Mesodermal cell (in vitro differentiated cells): ENCODE results near the gene PEPD.

Source experiments
- H3K27ac ChIP-seq: 2 replicates; pipeline ENCODE4 v1.7.0; 2013; ENCODE audit warnings: mild to moderate bottlenecking, low read depth, low read length, moderate library complexity; ENCODE audit not compliant: severe bottlenecking
- H3K36me3 ChIP-seq: 2 replicates; pipeline ENCODE4 v1.7.1; 2013; ENCODE audit warnings: mild to moderate bottlenecking, low read length, moderate library complexity; ENCODE audit not compliant: control insufficient read depth, insufficient read depth
- H3K4me1 ChIP-seq: one replicate; pipeline ENCODE4 v1.7.1; 2013; ENCODE audit warnings: mild to moderate bottlenecking, low read length; ENCODE audit not compliant: insufficient read depth, control insufficient read depth, poor library complexity, severe bottlenecking
- H3K4me3 ChIP-seq: 2 replicates; pipeline ENCODE4 v1.7.0; 2013; ENCODE audit warnings: low read length, control low read depth, mild to moderate bottlenecking; ENCODE audit not compliant: insufficient read depth, poor library complexity, severe bottlenecking; ENCODE audit errors: extremely low read depth
- H3K9me3 ChIP-seq: 2 replicates; pipeline ENCODE4 v1.7.1; 2013; ENCODE audit warnings: mild to moderate bottlenecking, low read length, moderate library complexity; ENCODE audit not compliant: control insufficient read depth
- WGBS, 2 experiments: methylation state at CpG; one replicate each; pipeline ENCODE4 v1.1.5; 2013; ENCODE audit warnings: missing lambda C conversion rate in 2 of 2; ENCODE audit not compliant: insufficient coverage in 2 of 2; 5-methylcytosine and 5-hydroxymethylcytosine counted together

Gene PEPD

DNA sequence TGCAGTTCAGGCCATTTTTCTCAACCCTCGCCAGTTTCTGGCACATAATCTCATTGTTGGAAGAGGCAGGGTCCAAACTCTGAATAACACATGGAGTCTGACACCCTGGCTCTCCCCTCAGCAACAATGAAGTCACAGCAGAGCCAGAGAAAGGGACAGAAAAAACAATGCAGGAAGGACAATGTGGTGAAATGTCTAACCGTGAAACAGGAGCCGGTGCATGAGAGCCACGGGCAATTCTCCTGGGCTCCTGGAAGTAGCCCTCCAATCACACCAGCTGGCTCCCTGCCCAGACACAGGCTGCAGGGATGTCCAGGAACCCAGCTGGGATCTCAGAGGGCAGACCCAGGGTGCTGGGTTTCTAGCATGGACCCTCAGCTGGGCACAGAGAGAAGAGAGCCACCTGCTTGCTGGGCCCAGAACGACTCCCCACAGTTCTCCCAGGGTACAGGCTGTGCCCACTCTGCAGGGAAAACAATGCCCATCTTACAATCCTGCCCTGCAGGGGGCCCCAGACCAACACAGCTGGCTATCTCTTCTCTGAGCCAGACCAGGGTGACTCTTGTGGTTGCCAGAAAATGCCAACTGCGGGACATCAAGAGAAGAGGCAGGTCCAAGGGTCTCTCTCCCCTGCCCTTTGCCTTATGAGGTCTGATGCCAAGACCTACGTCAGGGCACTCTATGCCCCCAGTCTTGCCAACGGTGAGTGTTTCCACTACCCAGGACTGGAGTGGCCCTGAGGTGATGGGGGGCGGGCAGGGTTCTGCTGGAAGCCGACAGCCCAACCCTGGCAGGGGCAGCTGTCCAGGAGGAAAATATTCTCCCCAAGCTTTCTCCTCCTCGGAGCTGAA, 83.5 kb downstream of the PEPD start:
- Histone ChIP-seq H3K4me3 (no peak overlapping the region), H3K27ac (no peak overlapping the region), H3K4me1 (peaks cover 5% of the 10 kb centered on the region), H3K36me3 (no peaks in the 10 kb centered on the region), H3K9me3 (no peaks in the 10 kb centered on the region)
- WGBS, 2 experiments, result 87 to 88% methylated on average over 7 to 11 of the region's 11 CpGs

DNA sequence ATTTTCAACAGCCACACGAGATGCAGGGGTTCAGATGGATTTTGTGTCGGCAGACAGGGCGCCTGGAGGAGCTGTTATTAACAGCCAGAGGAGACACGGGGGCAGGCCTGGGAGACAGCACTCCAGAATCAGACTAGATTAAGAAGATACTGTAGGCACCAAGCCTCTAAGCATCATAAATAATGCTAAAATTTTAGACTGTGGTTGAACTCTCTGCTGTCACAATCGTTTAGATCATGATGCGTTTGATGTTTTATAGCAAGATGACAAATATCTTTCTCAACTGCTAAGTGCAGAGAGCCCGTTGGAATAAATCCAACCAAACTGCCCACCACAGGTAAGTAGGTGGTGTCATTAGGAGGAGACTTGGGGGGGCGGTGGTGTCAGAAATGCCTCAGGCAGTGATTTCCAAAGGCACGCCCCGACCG, 84.2 kb downstream of the PEPD start:
- no peaks in the 10 kb centered on the region for H3K36me3 ChIP-seq
- no peak overlapping the region for H3K4me3 ChIP-seq
- no peak overlapping the region for H3K27ac ChIP-seq
- WGBS, 2 experiments, result 89 to 92% methylated on average over 6 to 8 of the region's 11 CpGs
- H3K9me3 ChIP-seq, result no peaks in the 10 kb centered on the region
- H3K4me1 ChIP-seq, result peaks cover 5% of the 10 kb centered on the region

- peaks cover 5% of the 10 kb centered on the region for H3K4me1 ChIP-seq
- no peaks in the 10 kb centered on the region for H3K9me3 ChIP-seq
- H3K4me3 ChIP-seq, result no peak overlapping the region
- no peak overlapping the region for H3K27ac ChIP-seq
- no peaks in the 10 kb centered on the region for H3K36me3 ChIP-seq
- 92 to 94% methylated on average over 20 of the region's 22 CpGs for WGBS, 2 experiments
Measured at GRCh38 chr19:33436360-33437345, 84.9 kb downstream of the PEPD start.

GRCh38 chr19:33435706-33436359, 85.8 kb downstream of the PEPD start:
- WGBS, 2 experiments, result 81 to 89% methylated on average over 9 of the region's 11 CpGs
- H3K4me3 ChIP-seq, result no peak overlapping the region
- H3K36me3 ChIP-seq, result no peaks in the 10 kb centered on the region
- H3K9me3 ChIP-seq, result no peaks in the 10 kb centered on the region
- peaks cover 5% of the 10 kb centered on the region for H3K4me1 ChIP-seq
- no peak overlapping the region for H3K27ac ChIP-seq

GRCh38 chr19:33434886-33435705, 86.5 kb downstream of the PEPD start:
- 76 to 85% methylated on average over 22 of the region's 28 CpGs for WGBS, 2 experiments
- H3K36me3 ChIP-seq, result no peaks in the 10 kb centered on the region
- no peak overlapping the region for H3K27ac ChIP-seq
- no peak overlapping the region for H3K4me3 ChIP-seq
- H3K4me1 ChIP-seq, result peaks cover 5% of the 10 kb centered on the region
- H3K9me3 ChIP-seq, result no peaks in the 10 kb centered on the region

DNA sequence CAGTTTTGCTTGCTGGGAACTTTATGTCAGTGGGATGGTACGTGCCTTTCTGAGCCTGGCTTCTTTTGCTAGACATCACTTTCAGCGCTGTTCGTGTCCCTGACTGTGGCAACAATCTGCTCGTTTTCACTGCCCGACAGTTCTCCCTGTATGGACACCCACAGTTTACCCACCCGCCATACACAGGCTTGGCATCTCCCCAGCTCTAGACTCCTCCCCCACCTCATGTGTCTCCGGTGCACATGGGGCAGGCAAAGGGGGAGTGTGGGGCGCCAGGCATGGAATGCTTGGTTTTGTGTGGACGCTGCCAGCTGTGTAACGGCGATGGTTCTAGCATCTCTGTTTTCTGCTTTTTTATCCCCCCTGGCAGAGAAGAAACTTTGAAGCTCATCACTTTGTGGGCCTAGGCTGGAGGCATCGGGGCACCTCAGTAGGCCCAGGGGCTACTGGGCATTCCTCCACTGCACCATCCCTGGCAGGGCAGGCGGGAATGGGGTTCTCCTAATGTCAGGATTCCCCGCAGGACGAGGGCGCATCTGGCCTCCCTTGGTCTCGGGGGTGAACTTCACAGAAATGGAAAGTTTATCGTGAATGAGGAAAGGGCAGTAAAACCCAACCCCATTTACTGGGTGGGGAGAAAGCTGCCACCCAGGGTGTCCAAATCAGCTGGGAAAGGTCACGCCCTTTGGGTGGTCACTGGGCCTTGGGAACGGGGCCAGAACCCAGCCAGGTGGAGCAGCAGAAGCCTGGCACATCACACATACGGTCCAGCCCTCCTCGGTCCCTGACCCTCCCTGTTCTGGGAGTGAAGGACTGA, 87.3 kb downstream of the PEPD start:
- no peak overlapping the region for H3K4me3 ChIP-seq
- H3K27ac ChIP-seq, result no peak overlapping the region
- H3K9me3 ChIP-seq, result no peaks in the 10 kb centered on the region
- peaks cover 5% of the 10 kb centered on the region for H3K4me1 ChIP-seq
- 90% methylated on average over 13 to 20 of the region's 22 CpGs for WGBS, 2 experiments
- H3K36me3 ChIP-seq, result no peaks in the 10 kb centered on the region

GRCh38 chr19:33432446-33433170, 89.0 kb downstream of the PEPD start:
- 82 to 83% methylated on average over 12 to 14 of the region's 16 CpGs for WGBS, 2 experiments

GRCh38 chr19:33432015-33432414, 89.6 kb downstream of the PEPD start:
- Histone ChIP-seq H3K4me3 (no peak overlapping the region), H3K9me3 (no peaks in the 10 kb centered on the region), H3K27ac (no peak overlapping the region), H3K36me3 (no peaks in the 10 kb centered on the region), H3K4me1 (peaks cover 5% of the 10 kb centered on the region)
- WGBS, 2 experiments, result 86 to 100% methylated on average over 1 to 2 of the region's 5 CpGs

More at GRCh38 chr19:33432446-33433170, 89.0 kb downstream of the PEPD start:
- Histone ChIP-seq H3K27ac (no peak overlapping the region), H3K4me3 (no peak overlapping the region), H3K36me3 (no peaks in the 10 kb centered on the region), H3K9me3 (no peaks in the 10 kb centered on the region), H3K4me1 (peaks cover 5% of the 10 kb centered on the region)

GRCh38 chr19:33430674-33431277, 90.8 kb downstream of the PEPD start:
- 21 to 30% methylated on average over 10 to 11 of the region's 13 CpGs for WGBS, 2 experiments
- H3K4me1 ChIP-seq, result peaks cover 5% of the 10 kb centered on the region
- H3K9me3 ChIP-seq, result no peaks in the 10 kb centered on the region
- H3K36me3 ChIP-seq, result no peaks in the 10 kb centered on the region
- H3K4me3 ChIP-seq, result no peak overlapping the region
- H3K27ac ChIP-seq, result no peak overlapping the region
